Panc1 (cell line): ENCODE data around the gene ZNF45. TPM values are rescaled to one million over a fixed set of nuclear protein-coding genes. Genes with fewer than 3 reads are reported as not detected.

Experiments
- ATAC-seq: fragments of 200-7000 bp; cut with Tn5 transposase; 2 replicates; pipeline ENCODE4 v1.9.1; 2020; ENCODE audit warnings: mild to moderate bottlenecking, moderate library complexity
- BruUV-seq: library from RNA; stranded (reverse); fragments of 400-500 nt; replicated peaks from 2 replicates; lab custom pipeline; 2021; lab: Mats Ljungman, UMichigan
- CTCF ChIA-PET: fragments of 300-600 bp; sonication (Branson Sonifier 250); formaldehyde crosslinking; loops from one replicate; lab custom pipeline; 2022; ENCODE audit warnings: antibody characterized with exemption; lab: Charles Lee
- POLR2A ChIA-PET: fragments of 300-600 bp; sonication (Branson Sonifier 250); formaldehyde crosslinking; loops from one replicate; lab custom pipeline; 2022; ENCODE audit warnings: antibody characterized with exemption; lab: Charles Lee
- DNase-seq: peaks from one replicate; pipeline ENCODE4 v3.0.0-alpha.2; 2010; ENCODE audit warnings: low read depth, low spot score
- H3K27ac ChIP-seq: 2 replicates; pipeline ENCODE4 v1.5.1; 2011; ENCODE audit warnings: mild to moderate bottlenecking, low read length, inconsistent platforms
- H3K27me3 ChIP-seq: fragments of 200-500 bp; sonication (Bioruptor generic); 2 replicates; pipeline ENCODE4 v1.6.0; 2014; ENCODE audit warnings: low read length, inconsistent platforms; ENCODE audit not compliant: control insufficient read depth, insufficient read depth
- H3K36me3 ChIP-seq: fragments of 200-500 bp; sonication (Bioruptor generic); 2 replicates; pipeline ENCODE4 v1.5.1; 2014; ENCODE audit warnings: inconsistent platforms, mild to moderate bottlenecking, low read length, moderate library complexity; ENCODE audit not compliant: control insufficient read depth, insufficient read depth
- H3K4me1 ChIP-seq: 2 replicates; pipeline ENCODE4 v1.5.1; 2011; ENCODE audit warnings: inconsistent platforms, mild to moderate bottlenecking, low read length, moderate library complexity; ENCODE audit not compliant: control insufficient read depth, insufficient read depth
- H3K4me3 ChIP-seq, 2 experiments: 2 replicates each; pipeline ENCODE4 v1.5.1; 2011 to 2012; ENCODE audit warnings: low read depth in 2 of 2, low read length in 2 of 2, mild to moderate bottlenecking in 2 of 2, inconsistent platforms in 1 of 2, moderate library complexity in 1 of 2
- H3K9me3 ChIP-seq: fragments of 200-500 bp; sonication (Bioruptor generic); 2 replicates; pipeline ENCODE4 v1.5.1; 2014; ENCODE audit warnings: low read depth, mild to moderate bottlenecking, inconsistent platforms, low read length, moderate library complexity; ENCODE audit not compliant: control insufficient read depth, insufficient read depth
- POLR2AphosphoS5 ChIP-seq: IDR thresholded peaks from 2 replicates; pipeline ENCODE4 v1.6.1; 2012; ENCODE audit warnings: mild to moderate bottlenecking, low read depth, low read length, moderate library complexity
- REST ChIP-seq, 2 experiments: IDR thresholded peaks; 2 replicates each; pipeline ENCODE4 v1.6.1; 2011 to 2012; ENCODE audit warnings: low read depth in 2 of 2, control low read depth in 1 of 2, low read length in 1 of 2, mild to moderate bottlenecking in 1 of 2, moderate library complexity in 1 of 2; ENCODE audit not compliant: insufficient read depth in 1 of 2
- SIN3A ChIP-seq: IDR thresholded peaks from 2 replicates; pipeline ENCODE4 v1.6.1; 2012; ENCODE audit warnings: low read depth, mild to moderate bottlenecking, low read length, moderate library complexity, borderline replicate concordance; ENCODE audit not compliant: insufficient read depth
- TCF7L2 ChIP-seq: IDR thresholded peaks from 2 replicates; pipeline ENCODE4 v1.6.1; 2011; ENCODE audit warnings: mild to moderate bottlenecking, low read depth, low read length, inconsistent platforms
- in situ Hi-C: cut with HindIII; loops from 2 replicates; pipeline ENCODE4 v1.10.0; 2016; ENCODE audit warnings: low sequenced_read_pairs, low pct_unique_long_range_greater_than_20kb
- intact Hi-C: fragments of 100-400 bp; cut with micrococcal nuclease; formaldehyde crosslinking; loops from one replicate; pipeline ENCODE4 v1.10.0; 2022; ENCODE audit not compliant: unreplicated experiment
- total RNA-seq: library from RNA; stranded (reverse); gene quantifications from one replicate; pipeline ENCODE4 v1.2.1, GENCODE V29; 2021; ENCODE audit not compliant: unreplicated experiment
- TF ChIP-seq, protein P1 (sequence below): fragments of 450-650 bp; IDR thresholded peaks from 2 replicates; pipeline ENCODE4 v1.5.1; 2017; ENCODE audit warnings: mild to moderate bottlenecking

Gene ZNF45
- total RNA-seq, 1 experiment from 2014 or later, result 10.7 TPM

DNA sequence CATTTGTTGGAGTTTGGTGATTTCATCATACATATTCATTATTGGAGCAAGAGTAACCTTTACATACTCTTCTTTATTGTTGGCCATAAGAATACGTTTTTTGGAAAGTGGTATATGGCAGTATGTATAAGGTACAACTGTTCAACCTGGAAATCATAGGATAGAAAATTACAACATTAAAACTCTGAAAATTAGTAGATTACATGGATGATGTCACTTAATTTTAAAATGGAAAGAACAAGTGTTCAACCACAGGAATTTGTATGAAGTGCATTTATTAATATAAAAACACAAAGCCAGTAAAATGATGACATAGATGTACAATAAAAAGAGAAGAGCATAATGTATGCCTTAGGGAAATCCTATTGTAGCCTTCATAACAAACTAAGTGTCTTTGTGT lies 41.6 kb upstream of the ZNF45 start:
- POLR2A ChIA-PET, result no interaction called here
- Histone ChIP-seq H3K9me3 (peaks cover 23% of the 10 kb centered on the region), H3K27me3 (no peaks in the 10 kb centered on the region), H3K36me3 (no peaks in the 10 kb centered on the region), H3K27ac (no peak overlapping the region), H3K4me3 (no peak overlapping the region), H3K4me1 (no peaks in the 10 kb centered on the region)
- no peak for ATAC-seq
- CTCF ChIA-PET, result no interaction called here
- in situ Hi-C loops (no loop called here), intact Hi-C loops (no loop called here)
- no peak for TF ChIP-seq REST (IDR thresholded peaks at IDR 0.05; ENCODE audit: insufficient read depth in 1 of 2, low read depth in 2 of 2, low read length in 1 of 2)
- no peak for TF ChIP-seq TCF7L2
- no peak for TF ChIP-seq POLR2AphosphoS5
- TF ChIP-seq, protein P1, sequence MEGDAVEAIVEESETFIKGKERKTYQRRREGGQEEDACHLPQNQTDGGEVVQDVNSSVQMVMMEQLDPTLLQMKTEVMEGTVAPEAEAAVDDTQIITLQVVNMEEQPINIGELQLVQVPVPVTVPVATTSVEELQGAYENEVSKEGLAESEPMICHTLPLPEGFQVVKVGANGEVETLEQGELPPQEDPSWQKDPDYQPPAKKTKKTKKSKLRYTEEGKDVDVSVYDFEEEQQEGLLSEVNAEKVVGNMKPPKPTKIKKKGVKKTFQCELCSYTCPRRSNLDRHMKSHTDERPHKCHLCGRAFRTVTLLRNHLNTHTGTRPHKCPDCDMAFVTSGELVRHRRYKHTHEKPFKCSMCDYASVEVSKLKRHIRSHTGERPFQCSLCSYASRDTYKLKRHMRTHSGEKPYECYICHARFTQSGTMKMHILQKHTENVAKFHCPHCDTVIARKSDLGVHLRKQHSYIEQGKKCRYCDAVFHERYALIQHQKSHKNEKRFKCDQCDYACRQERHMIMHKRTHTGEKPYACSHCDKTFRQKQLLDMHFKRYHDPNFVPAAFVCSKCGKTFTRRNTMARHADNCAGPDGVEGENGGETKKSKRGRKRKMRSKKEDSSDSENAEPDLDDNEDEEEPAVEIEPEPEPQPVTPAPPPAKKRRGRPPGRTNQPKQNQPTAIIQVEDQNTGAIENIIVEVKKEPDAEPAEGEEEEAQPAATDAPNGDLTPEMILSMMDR, result no peak
- TF ChIP-seq SIN3A, result no peak
- no TSS peak for BruUV-seq
- DNase-seq, result no peak

DNA sequence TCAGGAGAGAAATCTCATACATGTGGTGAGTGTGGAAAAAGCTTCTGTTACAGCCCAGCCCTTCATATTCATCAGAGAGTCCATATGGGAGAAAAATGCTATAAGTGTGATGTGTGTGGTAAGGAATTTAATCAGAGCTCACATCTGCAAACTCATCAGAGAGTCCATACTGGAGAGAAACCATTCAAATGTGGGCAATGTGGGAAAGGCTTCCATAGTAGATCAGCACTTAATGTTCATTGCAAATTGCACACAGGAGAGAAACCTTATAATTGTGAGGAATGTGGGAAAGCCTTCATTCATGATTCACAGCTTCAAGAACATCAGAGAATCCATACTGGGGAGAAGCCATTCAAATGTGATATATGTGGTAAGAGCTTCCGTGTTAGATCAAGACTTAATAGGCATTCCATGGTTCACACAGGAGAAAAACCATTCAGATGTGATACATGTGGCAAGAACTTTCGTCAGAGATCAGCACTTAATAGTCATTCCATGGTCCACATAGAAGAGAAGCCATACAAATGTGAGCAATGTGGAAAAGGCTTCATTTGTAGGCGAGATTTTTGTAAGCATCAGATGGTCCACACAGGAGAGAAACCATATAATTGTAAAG lies 31.1 kb upstream of the ZNF45 start:
- ATAC-seq, result no peak
- H3K4me1 ChIP-seq, result no peaks in the 10 kb centered on the region
- peaks cover 61% of the 10 kb centered on the region; the same call in 1 of the 2 replicates for H3K9me3 ChIP-seq
- CTCF ChIA-PET, result no interaction called here
- no peaks in the 10 kb centered on the region for H3K36me3 ChIP-seq
- DNase-seq, result no peak
- no peak overlapping the region for H3K4me3 ChIP-seq
- POLR2A ChIA-PET, result no interaction called here
- TSS peak; percentile 37 for BruUV-seq
- no peaks in the 10 kb centered on the region for H3K27me3 ChIP-seq
- intact Hi-C loops, result no loop called here
- in situ Hi-C loops, result no loop called here
- TF ChIP-seq POLR2AphosphoS5 (no peak), REST (IDR thresholded peaks at IDR 0.05; ENCODE audit: insufficient read depth in 1 of 2, low read depth in 2 of 2, low read length in 1 of 2) (no peak), TCF7L2 (no peak), SIN3A (no peak)
- TF ChIP-seq, protein P1, result no peak
- no peak overlapping the region for H3K27ac ChIP-seq
